CD1c-positive myeloid dendritic cell (primary cell): ENCODE data around the gene NFRKB.

Experiments used
- DNase-seq: peaks from one replicate; pipeline ENCODE4 v3.0.0-alpha.2; 2016; ENCODE audit errors: extremely low spot score

The NFRKB gene

GRCh38 chr11:129895126-129896041 is at the start of gene NFRKB:
Gene NFRKB, minus strand, starts transcription at chr11:129895578. Its CDS starts 2,729 bp downstream, at chr11:129892849.
- DNase-seq: peak; percentile 84

GRCh38 chr11:129944696-129945095 is 49.3 kb upstream of the NFRKB start:
- DNase-seq: no peak

- no peak for DNase-seq
Measured at GRCh38 chr11:129943036-129943435, 47.7 kb upstream of the NFRKB start.

GRCh38 chr11:129939510-129939909 is 44.1 kb upstream of the NFRKB start:
- no peak for DNase-seq

- no peak for DNase-seq
Measured at GRCh38 chr11:129938764-129939163, 43.4 kb upstream of the NFRKB start.

GRCh38 chr11:129937592-129938238 is 42.3 kb upstream of the NFRKB start:
- no peak for DNase-seq

- no peak for DNase-seq
Measured at GRCh38 chr11:129935723-129936122, 40.3 kb upstream of the NFRKB start.

- DNase-seq: no peak
Measured at GRCh38 chr11:129933891-129934290, 38.5 kb upstream of the NFRKB start.

- no peak for DNase-seq
Measured at GRCh38 chr11:129933262-129933661, 37.9 kb upstream of the NFRKB start.

GRCh38 chr11:129932381-129933067 is 37.1 kb upstream of the NFRKB start:
- no peak for DNase-seq

- peak; percentile 36 for DNase-seq
Measured at GRCh38 chr11:129930743-129931142, 35.4 kb upstream of the NFRKB start.

- DNase-seq: peak; percentile 7
Measured at GRCh38 chr11:129930296-129930695, 34.9 kb upstream of the NFRKB start.

- DNase-seq: no peak
Measured at GRCh38 chr11:129929721-129930120, 34.3 kb upstream of the NFRKB start.

- DNase-seq: no peak
Measured at GRCh38 chr11:129928923-129929692, 33.7 kb upstream of the NFRKB start.

GRCh38 chr11:129922674-129923073 is 27.3 kb upstream of the NFRKB start:
- no peak for DNase-seq

- no peak for DNase-seq
Measured at GRCh38 chr11:129918361-129918760, 23.0 kb upstream of the NFRKB start.

GRCh38 chr11:129917231-129917630 is 21.9 kb upstream of the NFRKB start:
- DNase-seq: no peak

- DNase-seq: no peak
Measured at GRCh38 chr11:129911298-129911697, 15.9 kb upstream of the NFRKB start.

GRCh38 chr11:129910360-129910759 is 15.0 kb upstream of the NFRKB start:
- DNase-seq: no peak

- DNase-seq: no peak
Measured at GRCh38 chr11:129905402-129905801, 10.0 kb upstream of the NFRKB start.

- DNase-seq: peak; percentile 54
Measured at GRCh38 chr11:129896062-129896461, 684 bp upstream of the NFRKB start.
